Mucosa of descending colon (tissue), 3 donors: ENCODE data around the gene CYP4F12. TPM values are rescaled to one million over a fixed set of nuclear protein-coding genes. Genes with fewer than 3 reads are reported as not detected.

Source experiments
- ATAC-seq: fragments of 200-7000 bp; cut with Tn5 transposase; one replicate; pipeline ENCODE4 v1.9.1; 2020; ENCODE audit warnings: mild to moderate bottlenecking, moderate library complexity
- DNase-seq, 3 donors: peaks; one replicate each; pipeline ENCODE4 v3.0.0-alpha.2; 2020
- H3K36me3 ChIP-seq: fragments of 200-600 bp; one replicate; pipeline ENCODE4 v1.8.0; 2021; ENCODE audit warnings: low read depth, mild to moderate bottlenecking
- H3K4me1 ChIP-seq: fragments of 200-600 bp; one replicate; pipeline ENCODE4 v1.8.0; 2021; ENCODE audit warnings: low read depth, mild to moderate bottlenecking
- H3K4me3 ChIP-seq: fragments of 200-600 bp; one replicate; pipeline ENCODE4 v1.8.0; 2021; ENCODE audit warnings: mild to moderate bottlenecking
- H3K9me3 ChIP-seq: fragments of 200-600 bp; one replicate; pipeline ENCODE4 v1.8.0; 2021; ENCODE audit warnings: mild to moderate bottlenecking
- CTCF ChIP-seq: fragments of 200-600 bp; IDR thresholded peaks from one replicate; pipeline ENCODE4 v1.8.0; 2022; ENCODE audit warnings: antibody characterized with exemption, mild to moderate bottlenecking
- intact Hi-C, 2 donors: fragments of 100-400 bp; cut with DNase I in 1 of 2; cut with micrococcal nuclease in 1 of 2; formaldehyde crosslinking; loops; one replicate each; pipeline versions ENCODE4 v1.11.0 to v1.11.1; 2022; cut with DNase I, micrococcal nuclease
- long read RNA-seq, 2 donors: library from polyadenylated mRNA; unstranded; transcript quantifications; one replicate each; pipeline ENCODE4 v2.0.0, GENCODE V29; 2019 to 2021
- total RNA-seq, 3 donors: library from RNA; stranded (reverse); fragmentation: NEBNext Ultra II Directional in 2 of 3; extraction: Animal tissue kit (Norgen Biotek cat#: 25700) in 2 of 3; gene quantifications; one replicate each; pipeline versions ENCODE4 v1.2.1 to v1.2.4, GENCODE V29; 2021 to 2023
- donor health status: DM: no; HTN: no; CAD: no; lungs with moderate emphysema.
- donor health status: DM: no; HTN: no; CAD: no.
- donor health status: DM: no; HTN: yes; CAD: no.

CYP4F12 gene
- 100 to 1,000 TPM in 1 of 3 donors, 10 to 100 TPM in 2; 62.8 to 179 (median 70.5) TPM for total RNA-seq
- long read RNA-seq, donor 1, transcript CYP4F12-215 (13 exons, 2,044 nt) = major isoform, 13 of 45 reads
- long read RNA-seq, donor 1, partial matches to known transcripts = 3 of 45 reads
- long read RNA-seq, donor 1, other reads (novel, unspliced or antisense) = 27 of 45 reads
- long read RNA-seq, donor 2, transcript CYP4F12-215 (13 exons, 2,044 nt) = major isoform, 15 of 25 reads
- long read RNA-seq, donor 2, partial matches to known transcripts = 2 of 25 reads
- long read RNA-seq, donor 2, other reads (novel, unspliced or antisense) = 6 of 25 reads

- Histone ChIP-seq H3K36me3 (no peaks in the 10 kb centered on the region), H3K4me3 (no peak within 1 kb of the TSS), H3K9me3 (no peaks in the 10 kb centered on the region), H3K4me1 (peaks cover 4% of the 10 kb centered on the region)
- no peak for TF ChIP-seq CTCF
- intact Hi-C loops = no loop called here
- DNase-seq (peak; percentile 95 to 96 (median 96)), ATAC-seq (peak; percentile 94)
Measured at GRCh38 chr19:15672580-15673175, at the start of gene CYP4F12. Gene CYP4F12, plus strand, starts transcription at chr19:15673087. Its CDS starts 443 bp downstream, at chr19:15673530.

GRCh38 chr19:15623711-15624318 lies 49.1 kb upstream of the CYP4F12 start:
- intact Hi-C loops = loop anchor here in 1 of 2 donors (10.0 kb wide), 1 partner anchor 561 kb away; the partner anchor contains the start of gene FAM32A
- DNase-seq = peak in 1 of 3 donors; percentile 25
- ATAC-seq = peak; percentile 27

GRCh38 chr19:15628236-15629002 lies 44.5 kb upstream of the CYP4F12 start:
- H3K9me3 ChIP-seq = no peaks in the 10 kb centered on the region
- no peaks in the 10 kb centered on the region for H3K4me1 ChIP-seq
- DNase-seq = no peak
- intact Hi-C loops = loop anchor here (5.0 to 10.0 kb wide), 2 partner anchors 554 to 556 kb away; partner anchors contain the start of gene FAM32A (in 1 of the 2)
- no peak overlapping the region for H3K4me3 ChIP-seq
- ATAC-seq = no peak
- no peaks in the 10 kb centered on the region for H3K36me3 ChIP-seq
- no peak for TF ChIP-seq CTCF

More at GRCh38 chr19:15623711-15624318, 49.1 kb upstream of the CYP4F12 start:
- no peaks in the 10 kb centered on the region for H3K36me3 ChIP-seq
- H3K4me3 ChIP-seq = no peak overlapping the region
- H3K9me3 ChIP-seq = no peaks in the 10 kb centered on the region
- no peaks in the 10 kb centered on the region for H3K4me1 ChIP-seq
- TF ChIP-seq CTCF = no peak

GRCh38 chr19:15629003-15629880 lies 43.6 kb upstream of the CYP4F12 start:
- H3K36me3 ChIP-seq = no peaks in the 10 kb centered on the region
- TF ChIP-seq CTCF = peak; percentile 93
- H3K4me1 ChIP-seq = no peaks in the 10 kb centered on the region
- ATAC-seq (peak; percentile 99), DNase-seq (peak; percentile 87 to 95 (median 94))
- no peaks in the 10 kb centered on the region for H3K9me3 ChIP-seq
- intact Hi-C loops = loop anchor here (5.0 to 10.0 kb wide), 2 partner anchors 553 to 556 kb away; partner anchors contain the start of gene FAM32A (in 1 of the 2)
- no peak overlapping the region for H3K4me3 ChIP-seq
